Measurements from ENCODE around the gene RPAIN. TPM values are rescaled to one million over a fixed set of nuclear protein-coding genes. Genes with fewer than 3 reads are reported as not detected.

The RPAIN gene
- total and polyA plus RNA-seq, 2 experiments from 2014 or later = 69.7 to 115 TPM

- TF ChIP-seq EZH2 (IDR thresholded peaks at IDR 0.05; ENCODE audit: low read depth, unreplicated experiment) = no peak
- no peak for TF ChIP-seq ETS1 (IDR thresholded peaks at IDR 0.05)
These were observed 9.4 kb downstream of the RPAIN start (continued) for GRCh38 chr17:5429191-5429887.

DNA sequence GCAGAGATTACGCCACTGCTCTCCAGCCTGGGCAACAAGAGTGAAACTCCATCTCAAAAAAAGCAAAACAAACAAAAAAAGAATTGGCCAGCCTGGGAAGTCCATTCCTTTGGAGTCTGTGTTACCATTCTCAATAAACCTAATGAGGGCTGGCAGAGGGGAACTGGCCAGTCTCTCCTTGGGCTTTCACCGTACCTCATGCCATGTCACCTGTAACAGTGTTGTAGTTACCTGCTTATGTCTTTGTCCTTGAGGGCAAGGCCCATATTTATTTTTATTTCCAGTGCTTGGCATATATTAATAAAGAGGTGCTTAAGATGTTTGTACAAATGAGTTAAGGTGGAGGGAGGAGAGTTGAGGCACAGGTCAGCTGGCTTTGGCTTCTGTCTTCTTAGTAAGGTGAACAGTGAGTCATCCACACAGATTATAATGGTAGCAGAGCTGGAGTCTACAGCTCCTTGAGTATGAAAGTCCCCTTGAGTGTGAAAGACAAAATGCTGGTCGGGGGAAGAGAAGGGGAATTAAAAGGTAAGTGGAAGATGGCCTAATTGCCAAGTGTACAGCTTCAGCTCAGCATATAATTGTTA, 10.5 kb downstream of the RPAIN start:
- H3F3A ChIP-seq (replicated peaks; ENCODE audit: low read depth) = peaks cover 51% of the 10 kb centered on the region
- Mint-ChIP-seq H3K4me3 (no peak overlapping the region; the same call in 2 of the 3 replicates), H3K27me3 (ENCODE audit: insufficient read depth, low read depth, poor library complexity) (peaks cover 9% of the 10 kb centered on the region), H3K27ac (no peak overlapping the region), H3K9me3 (no peaks in the 10 kb centered on the region), H3K36me3 (ENCODE audit: low read depth) (peaks cover 95% of the 10 kb centered on the region), H3K4me1 (no peaks in the 10 kb centered on the region)
- TF ChIP-seq EZH2phosphoT487 (IDR thresholded peaks at IDR 0.05; ENCODE audit: unreplicated experiment) = no peak
- TF ChIP-seq ZNF114 (CRISPR knock-in tag; IDR thresholded peaks at IDR 0.05) = no peak
- TF ChIP-seq POLR2AphosphoS5 (IDR thresholded peaks at IDR 0.05; ENCODE audit: low read depth) = no peak
- no peak for TF ChIP-seq STAT1 (IDR thresholded peaks at IDR 0.05; ENCODE audit: unreplicated experiment)
- TF ChIP-seq CTCF (conservative IDR thresholded peaks at IDR 0.05; ENCODE audit: low read depth in 2 of 2) = no peak
- TF ChIP-seq ZNF462 (CRISPR knock-in tag; IDR thresholded peaks at IDR 0.05) = no peak
- peaks cover 6% of the 10 kb centered on the region for H3K79me2 ChIP-seq (replicated peaks; ENCODE audit: insufficient read depth)
- no peaks in the 10 kb centered on the region for H3K4me1 ChIP-seq (ENCODE audit: insufficient read depth)
- H3K27me3 ChIP-seq (ENCODE audit: insufficient read depth) = no peaks in the 10 kb centered on the region
- H3K36me3 ChIP-seq (ENCODE audit: insufficient read depth) = peaks cover 75% of the 10 kb centered on the region
- peaks cover 38% of the 10 kb centered on the region; the same call in 1 of the 2 replicates for H4K20me1 ChIP-seq (replicated peaks; ENCODE audit: insufficient read depth)
- no peak overlapping the region; the same call in 1 of the 2 replicates for H3K27ac ChIP-seq (ENCODE audit: low read depth)
- no peak for DNase-seq (ENCODE audit: low spot score)
- H3K4me3 ChIP-seq = no peak overlapping the region
- no peak overlapping the region for H3K4me2 ChIP-seq
- H2AFZ ChIP-seq = no peak overlapping the region
- ATAC-seq = no peak
- no peaks in the 10 kb centered on the region for H3K9me2 ChIP-seq (ENCODE audit: insufficient read depth)
